Peyer's patch (tissue), 4 donors: ENCODE measurements around the gene PBX4.

Experiments
- POLR2A ChIP-seq, 2 donors: fragments of 450-650 bp; IDR thresholded peaks; one replicate each; pipeline ENCODE4 v1.5.1; 2017; ENCODE audit warnings: antibody characterized with exemption in 2 of 2, mild to moderate bottlenecking in 2 of 2, moderate library complexity in 2 of 2
- TF ChIP-seq, protein P1 (sequence below), 6 experiments: fragments of 450-650 bp in 4 of 6; fragments of 200-600 bp in 2 of 6; sonication (generic) in 1 of 6; IDR thresholded peaks; one replicate each; pipeline ENCODE4 v1.5.1; 2017 to 2019; ENCODE audit warnings: antibody characterized with exemption in 6 of 6, mild to moderate bottlenecking in 3 of 6, moderate library complexity in 1 of 6

DNA sequence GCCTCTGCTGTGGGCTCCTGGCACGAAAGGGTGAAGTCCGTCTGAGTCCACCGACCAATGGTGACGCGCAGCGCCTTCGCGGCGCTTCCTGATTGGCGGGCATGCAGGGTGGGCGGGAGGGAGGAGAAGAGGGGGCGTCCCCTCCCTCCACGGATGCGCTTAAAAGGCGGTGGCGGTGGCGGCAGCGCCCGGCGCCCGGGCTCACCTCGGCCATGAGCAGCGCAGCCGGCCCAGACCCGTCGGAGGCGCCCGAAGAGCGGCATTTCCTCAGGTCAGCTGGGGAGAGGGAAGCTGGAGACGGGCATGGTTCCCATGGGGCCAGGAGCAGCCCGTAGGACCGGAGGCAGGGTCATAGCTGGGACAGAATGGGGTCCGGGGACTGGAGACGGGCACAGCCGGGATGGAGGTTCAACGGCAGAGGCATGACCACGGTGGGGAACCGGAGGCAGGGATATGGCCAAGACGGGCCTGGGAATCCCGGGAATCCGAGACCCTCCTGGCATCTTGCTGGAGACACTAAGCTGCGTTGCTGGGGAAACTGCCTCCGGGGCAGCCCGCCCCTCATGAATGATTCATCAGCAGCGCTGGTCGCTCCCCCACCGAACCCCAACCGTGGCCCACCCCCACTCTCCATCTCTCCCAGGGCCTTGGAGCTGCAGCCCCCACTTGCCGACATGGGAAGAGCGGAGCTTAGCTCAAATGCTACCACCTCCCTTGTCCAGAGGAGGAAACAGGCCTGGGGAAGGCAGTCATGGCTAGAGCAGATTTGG is 89.6 kb downstream of the PBX4 start, which contains the start of gene YJEFN3:
- TF ChIP-seq POLR2A (IDR thresholded peaks at IDR 0.05), result no peak
- TF ChIP-seq, protein P1, sequence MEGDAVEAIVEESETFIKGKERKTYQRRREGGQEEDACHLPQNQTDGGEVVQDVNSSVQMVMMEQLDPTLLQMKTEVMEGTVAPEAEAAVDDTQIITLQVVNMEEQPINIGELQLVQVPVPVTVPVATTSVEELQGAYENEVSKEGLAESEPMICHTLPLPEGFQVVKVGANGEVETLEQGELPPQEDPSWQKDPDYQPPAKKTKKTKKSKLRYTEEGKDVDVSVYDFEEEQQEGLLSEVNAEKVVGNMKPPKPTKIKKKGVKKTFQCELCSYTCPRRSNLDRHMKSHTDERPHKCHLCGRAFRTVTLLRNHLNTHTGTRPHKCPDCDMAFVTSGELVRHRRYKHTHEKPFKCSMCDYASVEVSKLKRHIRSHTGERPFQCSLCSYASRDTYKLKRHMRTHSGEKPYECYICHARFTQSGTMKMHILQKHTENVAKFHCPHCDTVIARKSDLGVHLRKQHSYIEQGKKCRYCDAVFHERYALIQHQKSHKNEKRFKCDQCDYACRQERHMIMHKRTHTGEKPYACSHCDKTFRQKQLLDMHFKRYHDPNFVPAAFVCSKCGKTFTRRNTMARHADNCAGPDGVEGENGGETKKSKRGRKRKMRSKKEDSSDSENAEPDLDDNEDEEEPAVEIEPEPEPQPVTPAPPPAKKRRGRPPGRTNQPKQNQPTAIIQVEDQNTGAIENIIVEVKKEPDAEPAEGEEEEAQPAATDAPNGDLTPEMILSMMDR (IDR thresholded peaks at IDR 0.05), result no peak
